HFF-Myc (cell line): ENCODE data around the gene CLDN7.

ENCODE experiments used
- DNase-seq: peaks from one replicate; pipeline ENCODE4 v3.0.0-alpha.2; 2011; ENCODE audit warnings: low read depth; ENCODE audit errors: extremely low read depth
- H3K4me3 ChIP-seq: replicated peaks from 2 replicates; pipeline ENCODE4 v1.5.1; 2011; ENCODE audit warnings: low read depth, mild to moderate bottlenecking, control low read depth, low read length
- TF ChIP-seq, protein P1 (sequence below): IDR thresholded peaks from 2 replicates; pipeline ENCODE4 v1.5.1; 2012; ENCODE audit warnings: mild to moderate bottlenecking, low read depth, low read length, control low read depth; ENCODE audit errors: missing control alignments

The CLDN7 gene

DNA sequence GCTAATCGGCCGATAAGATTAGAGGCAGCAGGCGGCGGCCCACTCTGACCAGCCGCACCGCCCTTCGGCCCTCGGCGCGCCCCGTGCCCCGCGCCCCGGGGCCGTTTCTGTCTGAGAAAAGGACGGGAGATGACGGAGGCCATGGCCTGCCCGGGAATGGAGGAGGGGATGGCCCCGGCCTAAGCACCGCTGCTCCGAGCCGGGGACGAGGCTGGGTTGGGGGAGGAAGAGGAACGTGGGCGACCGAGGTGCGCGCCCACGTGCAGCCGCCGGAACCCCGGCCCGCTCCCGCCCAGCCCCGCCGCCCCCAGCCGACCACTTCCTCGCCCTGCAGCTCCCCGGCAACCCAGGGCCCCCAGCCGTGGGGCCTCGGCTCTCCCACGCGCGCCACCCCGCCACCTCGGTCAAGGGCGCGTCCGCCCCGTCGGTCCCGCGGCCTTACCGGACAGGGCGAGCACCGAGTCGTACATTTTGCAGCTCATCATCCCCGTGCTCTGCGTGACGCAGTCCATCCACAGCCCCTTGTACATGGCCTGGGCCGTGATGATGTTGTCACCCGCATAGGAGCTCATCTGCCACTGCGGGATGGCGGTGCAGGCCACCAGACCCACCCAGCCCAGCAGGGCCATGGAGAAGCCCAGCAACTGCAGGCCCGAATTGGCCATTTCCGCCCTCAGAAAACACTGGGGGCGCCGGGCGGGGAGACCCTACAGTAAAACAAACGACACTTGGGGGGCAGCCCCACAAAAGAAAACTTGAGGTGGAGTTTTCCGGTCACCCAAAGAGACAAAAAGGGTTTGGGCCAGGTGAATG, 693 bp downstream of the CLDN7 start:
- TF ChIP-seq, protein P1, sequence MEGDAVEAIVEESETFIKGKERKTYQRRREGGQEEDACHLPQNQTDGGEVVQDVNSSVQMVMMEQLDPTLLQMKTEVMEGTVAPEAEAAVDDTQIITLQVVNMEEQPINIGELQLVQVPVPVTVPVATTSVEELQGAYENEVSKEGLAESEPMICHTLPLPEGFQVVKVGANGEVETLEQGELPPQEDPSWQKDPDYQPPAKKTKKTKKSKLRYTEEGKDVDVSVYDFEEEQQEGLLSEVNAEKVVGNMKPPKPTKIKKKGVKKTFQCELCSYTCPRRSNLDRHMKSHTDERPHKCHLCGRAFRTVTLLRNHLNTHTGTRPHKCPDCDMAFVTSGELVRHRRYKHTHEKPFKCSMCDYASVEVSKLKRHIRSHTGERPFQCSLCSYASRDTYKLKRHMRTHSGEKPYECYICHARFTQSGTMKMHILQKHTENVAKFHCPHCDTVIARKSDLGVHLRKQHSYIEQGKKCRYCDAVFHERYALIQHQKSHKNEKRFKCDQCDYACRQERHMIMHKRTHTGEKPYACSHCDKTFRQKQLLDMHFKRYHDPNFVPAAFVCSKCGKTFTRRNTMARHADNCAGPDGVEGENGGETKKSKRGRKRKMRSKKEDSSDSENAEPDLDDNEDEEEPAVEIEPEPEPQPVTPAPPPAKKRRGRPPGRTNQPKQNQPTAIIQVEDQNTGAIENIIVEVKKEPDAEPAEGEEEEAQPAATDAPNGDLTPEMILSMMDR = no peak
- H3K4me3 ChIP-seq = peak overlapping the region; percentile 31
- no peak for DNase-seq

DNA sequence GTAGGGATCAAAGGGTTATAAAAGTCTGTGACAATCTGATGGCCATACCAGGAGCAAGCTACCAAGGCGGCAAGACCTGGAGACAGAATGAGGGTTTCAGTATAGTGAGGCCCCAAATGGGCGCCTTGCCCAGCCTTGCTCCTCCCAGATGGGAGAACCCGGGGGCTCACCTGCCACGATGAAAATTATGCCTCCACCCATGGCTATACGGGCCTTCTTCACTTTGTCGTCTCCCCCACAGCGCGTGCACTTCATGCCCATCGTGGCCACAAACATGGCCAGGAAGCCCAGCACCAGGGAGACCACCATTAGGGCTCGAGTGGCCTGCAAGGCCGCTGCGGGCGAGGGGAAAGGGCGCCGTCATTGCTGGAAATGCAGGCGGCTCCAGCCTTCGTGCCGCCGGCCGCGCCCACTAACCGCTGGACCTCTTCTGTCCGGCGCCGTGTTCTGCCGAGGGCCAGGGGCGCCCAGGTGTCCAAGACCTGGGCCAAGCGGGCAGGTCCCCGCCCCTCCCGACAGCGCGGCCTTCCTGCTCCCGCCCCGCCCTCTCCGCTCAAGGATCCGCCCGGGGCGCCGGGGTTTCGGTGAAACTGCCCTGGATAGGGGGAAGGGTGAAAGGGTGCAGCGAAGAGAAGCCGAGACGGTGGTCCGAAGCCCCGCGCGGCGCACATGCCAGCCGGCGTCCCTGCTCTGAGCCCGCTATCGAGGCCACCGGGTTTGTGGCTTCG, 1.5 kb downstream of the CLDN7 start:
- H3K4me3 ChIP-seq = peak overlapping the region; percentile 31
- TF ChIP-seq, protein P1 = no peak
- no peak for DNase-seq

DNA sequence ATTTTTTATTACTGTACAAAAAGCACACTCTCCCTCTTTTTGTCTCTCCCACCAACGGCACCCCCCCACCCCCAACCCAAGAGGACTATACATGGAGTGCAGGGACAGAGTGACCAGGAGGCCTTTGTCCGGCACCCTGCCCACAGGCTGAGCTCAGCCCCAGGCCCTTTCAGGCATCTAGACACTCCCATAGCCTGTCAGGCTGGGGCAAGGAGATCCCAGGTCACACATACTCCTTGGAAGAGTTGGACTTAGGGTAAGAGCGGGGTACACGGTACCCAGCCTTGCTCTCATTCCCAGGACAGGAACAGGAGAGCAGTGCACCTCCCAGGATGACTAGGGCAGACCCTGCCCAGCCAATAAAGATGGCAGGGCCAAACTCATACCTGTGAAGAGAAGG, 2.1 kb downstream of the CLDN7 start:
- DNase-seq = no peak
- H3K4me3 ChIP-seq = no peak overlapping the region
- TF ChIP-seq, protein P1 = no peak

DNA sequence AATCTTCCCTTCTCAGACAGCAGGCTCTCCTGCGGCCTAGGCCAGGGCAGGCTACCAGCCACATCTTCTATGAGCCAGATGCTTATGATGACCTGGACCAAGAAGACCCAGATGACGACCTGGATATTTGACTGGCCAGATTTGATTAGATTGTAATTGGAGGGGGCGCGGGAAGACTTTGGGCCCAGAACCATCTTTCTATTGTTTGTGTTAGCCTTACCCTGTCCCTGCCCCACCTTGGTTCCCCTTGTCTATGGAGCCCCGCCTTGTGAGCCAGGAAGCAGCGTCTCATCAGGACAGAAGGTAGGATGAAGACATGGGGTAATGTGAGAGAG, 2.8 kb downstream of the CLDN7 start:
- TF ChIP-seq, protein P1 = no peak
- H3K4me3 ChIP-seq = no peak overlapping the region

DNA sequence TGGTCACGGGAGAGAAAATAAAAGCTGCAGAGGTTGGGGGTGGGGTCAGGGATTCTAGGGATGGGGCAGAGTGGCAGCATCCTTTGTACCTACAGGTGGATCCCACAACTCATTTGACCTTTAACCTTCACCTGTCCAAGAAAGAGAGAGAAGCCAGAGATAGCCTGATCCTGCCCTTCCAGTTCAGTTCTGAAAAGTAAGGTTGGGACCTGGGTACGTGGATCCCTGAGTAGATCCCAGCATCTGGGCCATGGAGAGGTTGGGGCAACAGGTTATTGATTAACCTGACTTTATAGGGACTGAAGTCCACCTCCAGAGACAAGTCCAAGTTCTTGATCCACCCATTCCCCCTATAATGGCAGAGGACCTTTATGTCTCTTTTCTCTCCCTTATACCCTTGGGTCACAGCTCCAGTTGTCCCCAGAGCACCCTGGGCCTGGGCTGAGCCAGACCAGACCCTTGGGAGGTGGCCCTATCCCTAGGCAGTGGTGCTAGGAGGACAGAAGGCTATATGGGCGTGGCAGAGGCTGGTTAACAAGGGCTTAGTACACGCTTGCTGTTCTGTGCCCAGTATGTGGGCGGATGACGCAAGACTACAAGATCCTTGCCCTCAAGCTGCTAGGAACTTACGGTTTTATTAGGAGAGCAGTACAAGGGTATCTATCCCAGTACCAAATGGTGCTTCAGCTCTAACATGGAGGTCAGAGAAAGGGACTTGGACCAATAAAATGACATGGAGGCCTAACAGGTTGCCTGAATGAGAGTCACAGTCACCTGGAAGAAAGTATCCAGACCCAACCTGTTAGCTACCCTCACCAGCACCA, 3.3 kb downstream of the CLDN7 start:
- TF ChIP-seq, protein P1 = no peak
- no peak for DNase-seq
- no peak overlapping the region for H3K4me3 ChIP-seq

More for the DNA sequence above, 2.8 kb downstream of the CLDN7 start:
- no peak for DNase-seq

DNA sequence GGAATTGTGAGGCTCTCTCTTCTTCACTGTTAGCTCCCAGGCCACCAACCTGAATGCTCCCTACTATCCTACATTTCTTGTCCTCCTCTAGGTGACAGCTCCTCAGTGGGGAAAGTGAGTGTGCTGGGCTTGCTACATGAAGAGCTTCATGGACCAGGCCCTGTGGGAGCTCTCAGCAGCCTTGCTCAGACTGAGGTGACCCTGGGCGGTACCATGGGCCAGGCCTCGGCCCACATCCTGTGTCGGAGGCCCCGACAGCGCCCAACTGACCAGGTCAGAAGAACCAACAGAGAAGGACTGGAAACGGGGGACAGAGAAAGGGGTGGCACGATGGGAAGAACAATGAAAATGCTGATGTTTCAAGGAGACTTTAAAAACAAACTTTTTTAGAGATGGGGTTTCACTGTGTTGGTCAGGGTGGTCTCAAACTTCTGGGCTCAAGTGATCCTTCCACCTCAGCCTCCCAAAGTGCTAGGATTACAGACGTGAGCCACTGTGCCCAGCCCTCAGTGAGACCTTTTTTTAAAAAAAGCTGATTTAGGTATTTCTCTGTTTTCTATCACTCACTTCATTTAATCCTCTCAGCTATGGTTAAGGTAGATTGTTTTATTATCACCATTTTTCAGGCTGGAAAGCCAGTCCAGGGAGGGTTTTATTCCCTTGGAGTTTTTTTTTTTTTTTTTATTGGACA, 5.4 kb downstream of the CLDN7 start:
- no peak for DNase-seq
- TF ChIP-seq, protein P1 = no peak
- H3K4me3 ChIP-seq = no peak overlapping the region
